HepG2 (cell line): ENCODE data around the gene HACE1. TPM values are rescaled to one million over a fixed set of nuclear protein-coding genes. Genes with fewer than 3 reads are reported as not detected.

Source experiments
- DR1 ChIP-seq: sonication (generic); formaldehyde crosslinking; IDR thresholded peaks from 2 replicates; pipeline ENCODE4 v1.8.0; 2021; ENCODE audit warnings: mild to moderate bottlenecking, missing genetic modification reagents, inconsistent platforms
- KLF9 ChIP-seq: IDR thresholded peaks from 2 replicates; pipeline ENCODE4 v1.6.1; 2016; ENCODE audit warnings: low read depth
- MAF1 ChIP-seq: sonication (generic); formaldehyde crosslinking; IDR thresholded peaks from 2 replicates; pipeline ENCODE4 v1.5.0; 2020; ENCODE audit warnings: missing genetic modification reagents, borderline replicate concordance
- MZF1 ChIP-seq: sonication (generic); formaldehyde crosslinking; IDR thresholded peaks from 2 replicates; pipeline ENCODE4 v1.8.1; 2023; ENCODE audit warnings: mild to moderate bottlenecking, missing genetic modification reagents, borderline replicate concordance
- NFKBIZ ChIP-seq: IDR thresholded peaks from 2 replicates; pipeline ENCODE4 v1.6.1; 2018; ENCODE audit warnings: missing genetic modification reagents, missing compliant biosample characterization
- SMYD3 ChIP-seq: sonication (generic); formaldehyde crosslinking; IDR thresholded peaks from 2 replicates; pipeline ENCODE4 v1.8.1; 2023; ENCODE audit warnings: mild to moderate bottlenecking, missing genetic modification reagents
- TCF7 ChIP-seq: sonication (generic); IDR thresholded peaks from 2 replicates; pipeline ENCODE4 v1.6.1; 2016; ENCODE audit warnings: antibody characterized with exemption, low read depth
- YEATS2 ChIP-seq: sonication (generic); formaldehyde crosslinking; IDR thresholded peaks from 2 replicates; pipeline ENCODE4 v1.4.0; 2020; ENCODE audit warnings: missing genetic modification reagents, borderline replicate concordance
- ZBTB39 ChIP-seq: sonication (generic); formaldehyde crosslinking; IDR thresholded peaks from 2 replicates; pipeline ENCODE4 v1.5.0; 2020; ENCODE audit warnings: missing genetic modification reagents
- ZNF24 ChIP-seq: fragments of 450-650 bp; IDR thresholded peaks from 2 replicates; pipeline ENCODE4 v1.6.1; 2017; ENCODE audit warnings: antibody characterized with exemption, mild to moderate bottlenecking
- ZNF317 ChIP-seq: sonication (generic); formaldehyde crosslinking; IDR thresholded peaks from 2 replicates; pipeline ENCODE4 v1.5.0; 2020; ENCODE audit warnings: mild to moderate bottlenecking, missing genetic modification reagents
- ZNF816 ChIP-seq: sonication (generic); formaldehyde crosslinking; IDR thresholded peaks from 2 replicates; pipeline ENCODE4 v1.8.0; 2022; ENCODE audit warnings: missing genetic modification reagents, mild to moderate bottlenecking, borderline replicate concordance
- ZSCAN22 ChIP-seq: sonication (generic); formaldehyde crosslinking; IDR thresholded peaks from 2 replicates; pipeline ENCODE4 v1.4.0; 2020; ENCODE audit warnings: mild to moderate bottlenecking, missing genetic modification reagents
- polyA plus RNA-seq, 8 experiments: library from polyadenylated mRNA; depleted of rRNA in 3 of 8; stranded (reverse) in 7 of 8; unstranded in 1 of 8; fragments of >200 nt; fragmentation: Illumina TruSeq in 4 of 8; extraction: Trizol in 4 of 8; gene quantifications; 2 replicates each; pipeline versions ENCODE4 v1.2.1 to v1.2.3, GENCODE V29; 2011 to 2016; ENCODE audit warnings: low read depth in 4 of 8, missing spikeins in 1 of 8, mixed read lengths in 1 of 8; ENCODE audit not compliant: insufficient read depth in 1 of 8
- total RNA-seq, 5 experiments: library from RNA; depleted of rRNA; stranded (reverse); fragments of >200 nt; fragmentation: Illumina TruSeq; extraction: Trizol; gene quantifications; 2 replicates each; pipeline ENCODE4 v1.2.3, GENCODE V29; 2016; ENCODE audit warnings: low read depth in 1 of 5
- TF ChIP-seq, protein P1 (sequence below): sonication (generic); formaldehyde crosslinking; IDR thresholded peaks from 2 replicates; pipeline ENCODE4 v1.8.1; 2023; ENCODE audit warnings: mild to moderate bottlenecking, moderate library complexity, missing genetic modification reagents
- TF ChIP-seq, protein P2 (sequence below): sonication (generic); formaldehyde crosslinking; IDR thresholded peaks from 2 replicates; pipeline ENCODE4 v1.5.1; 2020; ENCODE audit warnings: mild to moderate bottlenecking, missing genetic modification reagents, moderate library complexity
- TF ChIP-seq, protein P3 (sequence below): IDR thresholded peaks from 2 replicates; pipeline ENCODE4 v1.4.0; 2020; ENCODE audit warnings: mild to moderate bottlenecking, missing genetic modification reagents
- TF ChIP-seq, protein P4 (sequence below): sonication (generic); formaldehyde crosslinking; IDR thresholded peaks from 2 replicates; pipeline ENCODE4 v1.4.0; 2020; ENCODE audit warnings: missing genetic modification reagents, mild to moderate bottlenecking, borderline replicate concordance

The HACE1 gene
- total and polyA plus RNA-seq, 2 of the 13 experiments (the other 11 are each of a cell fraction or from before 2014, with no cell fraction given) = 8.9 to 11.4 TPM

DNA sequence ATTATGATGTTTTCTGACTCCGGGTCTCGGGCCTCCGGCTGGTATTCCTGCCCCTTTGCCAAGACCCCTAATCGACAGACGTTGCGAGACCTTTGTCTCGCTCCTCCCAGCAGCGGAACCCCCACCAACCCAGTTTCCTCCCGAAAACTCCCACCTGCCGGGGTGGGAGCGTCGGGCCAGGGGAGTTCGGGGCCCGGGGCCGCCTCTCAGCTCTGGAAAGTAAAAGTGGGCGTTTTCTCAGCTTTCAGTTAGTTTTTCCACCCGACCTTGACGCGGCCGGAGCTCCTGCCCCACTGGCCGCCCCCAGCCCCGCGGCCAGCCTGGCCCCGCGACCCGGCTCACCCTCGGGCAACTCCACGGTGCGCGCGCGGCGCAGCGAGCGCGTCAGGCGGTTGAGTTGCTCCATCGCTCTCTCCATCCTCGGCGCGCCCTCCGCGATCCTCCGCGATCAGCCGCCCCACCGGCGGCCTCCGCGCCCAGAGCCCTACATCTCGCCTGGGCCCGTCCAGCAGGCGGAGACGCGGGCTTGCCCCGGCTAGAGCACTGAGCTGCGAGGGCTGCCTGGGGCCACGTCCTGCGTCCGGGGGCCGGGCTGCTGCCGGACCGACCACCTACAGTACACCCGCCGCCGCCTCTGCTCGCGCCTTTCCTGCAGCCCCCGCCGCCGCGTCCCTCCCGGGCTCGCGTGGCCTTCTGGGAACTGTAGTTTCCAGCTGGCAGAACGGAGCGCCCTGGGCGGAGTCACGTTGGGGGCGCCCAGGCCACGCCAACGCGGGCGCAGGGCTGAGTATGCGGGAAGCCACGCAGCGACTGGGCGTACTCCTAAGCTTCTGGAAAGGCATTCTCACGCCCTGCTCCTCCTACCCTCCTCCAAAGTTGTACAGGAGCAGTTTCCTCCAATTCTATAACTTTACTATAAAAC is at the start of gene HACE1 (continued):
- TF ChIP-seq, protein P1, sequence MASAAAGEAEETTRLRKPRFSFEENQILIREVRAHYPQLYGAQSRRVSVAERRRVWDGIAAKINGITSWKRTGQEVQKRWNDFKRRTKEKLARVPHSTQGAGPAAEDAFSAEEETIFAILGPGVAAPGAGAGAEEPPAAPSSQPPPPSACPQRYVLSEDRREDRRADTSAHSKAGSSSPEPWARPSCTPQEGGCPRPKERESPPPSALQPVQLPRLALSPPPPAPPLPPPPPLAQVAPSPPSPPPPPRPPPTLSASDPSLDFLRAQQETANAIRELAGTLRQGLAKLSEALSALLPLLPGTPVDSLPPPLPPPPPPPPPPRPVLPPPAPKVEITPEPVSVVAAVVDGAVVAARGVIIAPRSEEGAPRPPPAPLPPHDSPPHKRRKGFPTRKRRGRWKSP (CRISPR knock-in tag) = peak; percentile 96
- TF ChIP-seq MAF1 (CRISPR knock-in tag) (0 out of 2 replicates have a peak, but pooled peaks have one; percentile 32), ZBTB39 (CRISPR knock-in tag) (no peak), NFKBIZ (no peak), ZNF816 (CRISPR knock-in tag) (0 out of 2 replicates have a peak, but pooled peaks have one; percentile 59), ZSCAN22 (CRISPR knock-in tag) (no peak), TCF7 (no peak), KLF9 (CRISPR knock-in tag) (no peak), ZNF24 (no peak), SMYD3 (no peak), DR1 (CRISPR knock-in tag) (peak; percentile 74), MZF1 (CRISPR knock-in tag) (no peak), ZNF317 (CRISPR knock-in tag) (no peak), YEATS2 (CRISPR knock-in tag) (peak; percentile 55; the same call in 1 of the 2 replicates)
- TF ChIP-seq, protein P2, sequence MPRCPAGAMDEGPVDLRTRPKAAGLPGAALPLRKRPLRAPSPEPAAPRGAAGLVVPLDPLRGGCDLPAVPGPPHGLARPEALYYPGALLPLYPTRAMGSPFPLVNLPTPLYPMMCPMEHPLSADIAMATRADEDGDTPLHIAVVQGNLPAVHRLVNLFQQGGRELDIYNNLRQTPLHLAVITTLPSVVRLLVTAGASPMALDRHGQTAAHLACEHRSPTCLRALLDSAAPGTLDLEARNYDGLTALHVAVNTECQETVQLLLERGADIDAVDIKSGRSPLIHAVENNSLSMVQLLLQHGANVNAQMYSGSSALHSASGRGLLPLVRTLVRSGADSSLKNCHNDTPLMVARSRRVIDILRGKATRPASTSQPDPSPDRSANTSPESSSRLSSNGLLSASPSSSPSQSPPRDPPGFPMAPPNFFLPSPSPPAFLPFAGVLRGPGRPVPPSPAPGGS (CRISPR knock-in tag) = peak; percentile 77; the same call in 1 of the 2 replicates
- TF ChIP-seq, protein P3, sequence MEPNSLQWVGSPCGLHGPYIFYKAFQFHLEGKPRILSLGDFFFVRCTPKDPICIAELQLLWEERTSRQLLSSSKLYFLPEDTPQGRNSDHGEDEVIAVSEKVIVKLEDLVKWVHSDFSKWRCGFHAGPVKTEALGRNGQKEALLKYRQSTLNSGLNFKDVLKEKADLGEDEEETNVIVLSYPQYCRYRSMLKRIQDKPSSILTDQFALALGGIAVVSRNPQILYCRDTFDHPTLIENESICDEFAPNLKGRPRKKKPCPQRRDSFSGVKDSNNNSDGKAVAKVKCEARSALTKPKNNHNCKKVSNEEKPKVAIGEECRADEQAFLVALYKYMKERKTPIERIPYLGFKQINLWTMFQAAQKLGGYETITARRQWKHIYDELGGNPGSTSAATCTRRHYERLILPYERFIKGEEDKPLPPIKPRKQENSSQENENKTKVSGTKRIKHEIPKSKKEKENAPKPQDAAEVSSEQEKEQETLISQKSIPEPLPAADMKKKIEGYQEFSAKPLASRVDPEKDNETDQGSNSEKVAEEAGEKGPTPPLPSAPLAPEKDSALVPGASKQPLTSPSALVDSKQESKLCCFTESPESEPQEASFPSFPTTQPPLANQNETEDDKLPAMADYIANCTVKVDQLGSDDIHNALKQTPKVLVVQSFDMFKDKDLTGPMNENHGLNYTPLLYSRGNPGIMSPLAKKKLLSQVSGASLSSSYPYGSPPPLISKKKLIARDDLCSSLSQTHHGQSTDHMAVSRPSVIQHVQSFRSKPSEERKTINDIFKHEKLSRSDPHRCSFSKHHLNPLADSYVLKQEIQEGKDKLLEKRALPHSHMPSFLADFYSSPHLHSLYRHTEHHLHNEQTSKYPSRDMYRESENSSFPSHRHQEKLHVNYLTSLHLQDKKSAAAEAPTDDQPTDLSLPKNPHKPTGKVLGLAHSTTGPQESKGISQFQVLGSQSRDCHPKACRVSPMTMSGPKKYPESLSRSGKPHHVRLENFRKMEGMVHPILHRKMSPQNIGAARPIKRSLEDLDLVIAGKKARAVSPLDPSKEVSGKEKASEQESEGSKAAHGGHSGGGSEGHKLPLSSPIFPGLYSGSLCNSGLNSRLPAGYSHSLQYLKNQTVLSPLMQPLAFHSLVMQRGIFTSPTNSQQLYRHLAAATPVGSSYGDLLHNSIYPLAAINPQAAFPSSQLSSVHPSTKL (CRISPR knock-in tag) = peak; percentile 44; the same call in 1 of the 2 replicates
- TF ChIP-seq, protein P4, sequence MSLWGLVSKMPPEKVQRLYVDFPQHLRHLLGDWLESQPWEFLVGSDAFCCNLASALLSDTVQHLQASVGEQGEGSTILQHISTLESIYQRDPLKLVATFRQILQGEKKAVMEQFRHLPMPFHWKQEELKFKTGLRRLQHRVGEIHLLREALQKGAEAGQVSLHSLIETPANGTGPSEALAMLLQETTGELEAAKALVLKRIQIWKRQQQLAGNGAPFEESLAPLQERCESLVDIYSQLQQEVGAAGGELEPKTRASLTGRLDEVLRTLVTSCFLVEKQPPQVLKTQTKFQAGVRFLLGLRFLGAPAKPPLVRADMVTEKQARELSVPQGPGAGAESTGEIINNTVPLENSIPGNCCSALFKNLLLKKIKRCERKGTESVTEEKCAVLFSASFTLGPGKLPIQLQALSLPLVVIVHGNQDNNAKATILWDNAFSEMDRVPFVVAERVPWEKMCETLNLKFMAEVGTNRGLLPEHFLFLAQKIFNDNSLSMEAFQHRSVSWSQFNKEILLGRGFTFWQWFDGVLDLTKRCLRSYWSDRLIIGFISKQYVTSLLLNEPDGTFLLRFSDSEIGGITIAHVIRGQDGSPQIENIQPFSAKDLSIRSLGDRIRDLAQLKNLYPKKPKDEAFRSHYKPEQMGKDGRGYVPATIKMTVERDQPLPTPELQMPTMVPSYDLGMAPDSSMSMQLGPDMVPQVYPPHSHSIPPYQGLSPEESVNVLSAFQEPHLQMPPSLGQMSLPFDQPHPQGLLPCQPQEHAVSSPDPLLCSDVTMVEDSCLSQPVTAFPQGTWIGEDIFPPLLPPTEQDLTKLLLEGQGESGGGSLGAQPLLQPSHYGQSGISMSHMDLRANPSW (CRISPR knock-in tag) = no peak; the same call in 1 of the 2 replicates
